HepG2 (cell line): ENCODE measurements around the gene ABHD18. TPM values are rescaled to one million over a fixed set of nuclear protein-coding genes. Genes with fewer than 3 reads are reported as not detected.

ENCODE experiments used
- AHR ChIP-seq: IDR thresholded peaks from 2 replicates; pipeline ENCODE4 v1.6.1; 2018; ENCODE audit warnings: missing genetic modification reagents, missing compliant biosample characterization
- BORCS8-MEF2B ChIP-seq: sonication (generic); formaldehyde crosslinking; IDR thresholded peaks from 2 replicates; pipeline ENCODE4 v1.8.0; 2022; ENCODE audit warnings: mild to moderate bottlenecking, missing genetic modification reagents
- CENPX ChIP-seq: sonication (generic); formaldehyde crosslinking; IDR thresholded peaks from 2 replicates; pipeline ENCODE4 v1.9.0; 2021; ENCODE audit warnings: mild to moderate bottlenecking, missing genetic modification reagents, moderate library complexity
- ELF4 ChIP-seq: sonication (generic); formaldehyde crosslinking; IDR thresholded peaks from 2 replicates; pipeline ENCODE4 v1.5.0; 2020; ENCODE audit warnings: missing genetic modification reagents, mild to moderate bottlenecking, moderate library complexity, borderline replicate concordance
- FOXM1 ChIP-seq: sonication (generic); formaldehyde crosslinking; IDR thresholded peaks from 2 replicates; pipeline ENCODE4 v1.5.0; 2020; ENCODE audit warnings: missing genetic modification reagents
- MIXL1 ChIP-seq: IDR thresholded peaks from 2 replicates; pipeline ENCODE4 v1.6.1; 2016
- MTA3 ChIP-seq: sonication (generic); formaldehyde crosslinking; IDR thresholded peaks from 2 replicates; pipeline ENCODE4 v1.4.0; 2020; ENCODE audit warnings: missing genetic modification reagents
- MTERF4 ChIP-seq: sonication (generic); formaldehyde crosslinking; IDR thresholded peaks from 2 replicates; pipeline ENCODE4 v1.8.0; 2023; ENCODE audit warnings: mild to moderate bottlenecking, missing genetic modification reagents
- NR0B2 ChIP-seq: sonication (generic); formaldehyde crosslinking; IDR thresholded peaks from 2 replicates; pipeline ENCODE4 v1.4.0; 2020; ENCODE audit warnings: mild to moderate bottlenecking, missing genetic modification reagents
- NR2F2 ChIP-seq: IDR thresholded peaks from 2 replicates; pipeline ENCODE4 v1.6.1; 2012; ENCODE audit warnings: low read depth, inconsistent platforms, borderline replicate concordance
- SATB2 ChIP-seq: sonication (generic); formaldehyde crosslinking; IDR thresholded peaks from 2 replicates; pipeline ENCODE4 v1.5.0; 2020; ENCODE audit warnings: missing genetic modification reagents
- TCF12 ChIP-seq, 2 experiments: fragments of 450-650 bp in 1 of 2; sonication (generic) in 1 of 2; formaldehyde crosslinking in 1 of 2; IDR thresholded peaks; 2 replicates each; pipeline versions ENCODE4 v1.6.1 to v1.8.0; 2017 to 2022; ENCODE audit warnings: antibody characterized with exemption in 1 of 2, mild to moderate bottlenecking in 1 of 2, missing genetic modification reagents in 1 of 2, moderate library complexity in 1 of 2
- U2AF2 ChIP-seq: fragments of 200-400 bp; formaldehyde crosslinking; IDR thresholded peaks from 2 replicates; pipeline ENCODE4 v1.6.1; 2017; ENCODE audit warnings: low read depth, mild to moderate bottlenecking, low read length
- XBP1 ChIP-seq: sonication (generic); formaldehyde crosslinking; IDR thresholded peaks from 2 replicates; pipeline ENCODE4 v1.5.0; 2020; ENCODE audit warnings: missing genetic modification reagents
- ZBTB14 ChIP-seq: sonication (generic); formaldehyde crosslinking; IDR thresholded peaks from 2 replicates; pipeline ENCODE4 v1.4.0; 2020; ENCODE audit warnings: missing genetic modification reagents
- ZFY ChIP-seq: sonication (generic); formaldehyde crosslinking; IDR thresholded peaks from 2 replicates; pipeline ENCODE4 v1.4.0; 2020; ENCODE audit warnings: missing genetic modification reagents
- ZNF101 ChIP-seq: sonication (generic); formaldehyde crosslinking; IDR thresholded peaks from 2 replicates; pipeline ENCODE4 v1.4.0; 2020; ENCODE audit warnings: mild to moderate bottlenecking, low read depth, missing genetic modification reagents, borderline replicate concordance
- ZNF333 ChIP-seq: sonication (generic); formaldehyde crosslinking; IDR thresholded peaks from 2 replicates; pipeline ENCODE4 v1.4.0; 2020; ENCODE audit warnings: mild to moderate bottlenecking, missing genetic modification reagents, borderline replicate concordance
- ZNF337 ChIP-seq: sonication (generic); formaldehyde crosslinking; IDR thresholded peaks from 2 replicates; pipeline ENCODE4 v1.5.1; 2020; ENCODE audit warnings: missing genetic modification reagents, low read depth, mild to moderate bottlenecking, borderline replicate concordance
- ZNF563 ChIP-seq: sonication (generic); formaldehyde crosslinking; IDR thresholded peaks from 2 replicates; pipeline ENCODE4 v1.8.0; 2022; ENCODE audit warnings: mild to moderate bottlenecking, moderate library complexity, missing genetic modification reagents
- ZNF569 ChIP-seq: sonication (generic); formaldehyde crosslinking; IDR thresholded peaks from 2 replicates; pipeline ENCODE4 v1.5.0; 2020; ENCODE audit warnings: mild to moderate bottlenecking, missing genetic modification reagents, moderate library complexity, borderline replicate concordance
- ZNF614 ChIP-seq: IDR thresholded peaks from 2 replicates; pipeline ENCODE4 v1.6.1; 2018; ENCODE audit warnings: missing biosample characterization, missing genetic modification reagents, inconsistent platforms, borderline replicate concordance
- ZNF639 ChIP-seq: conservative IDR thresholded peaks from 2 replicates; pipeline ENCODE4 v1.6.1; 2018; ENCODE audit warnings: missing genetic modification reagents
- ZNF780A ChIP-seq: sonication (generic); formaldehyde crosslinking; IDR thresholded peaks from 2 replicates; pipeline ENCODE4 v1.8.0; 2022; ENCODE audit warnings: mild to moderate bottlenecking, missing genetic modification reagents, moderate library complexity
- polyA plus RNA-seq, 8 experiments: library from polyadenylated mRNA; depleted of rRNA in 3 of 8; stranded (reverse) in 7 of 8; unstranded in 1 of 8; fragments of >200 nt; fragmentation: Illumina TruSeq in 4 of 8; extraction: Trizol in 4 of 8; gene quantifications; 2 replicates each; pipeline versions ENCODE4 v1.2.1 to v1.2.3, GENCODE V29; 2011 to 2016; ENCODE audit warnings: low read depth in 4 of 8, missing spikeins in 1 of 8, mixed read lengths in 1 of 8; ENCODE audit not compliant: insufficient read depth in 1 of 8
- total RNA-seq, 5 experiments: library from RNA; depleted of rRNA; stranded (reverse); fragments of >200 nt; fragmentation: Illumina TruSeq; extraction: Trizol; gene quantifications; 2 replicates each; pipeline ENCODE4 v1.2.3, GENCODE V29; 2016; ENCODE audit warnings: low read depth in 1 of 5

Gene ABHD18
- total and polyA plus RNA-seq, 2 of the 13 experiments (the other 11 are each of a cell fraction or from before 2014, with no cell fraction given): 5.5 to 16.3 TPM

GRCh38 chr4:128060699-128061565 is 95.7 kb downstream of the ABHD18 start, which contains the start of gene LARP1B (continued):
- TF ChIP-seq CENPX (CRISPR knock-in tag): no peak
- peak; percentile 84 for TF ChIP-seq ZNF639 (CRISPR knock-in tag)
- 0 out of 2 replicates have a peak, but pooled peaks have one; percentile 24 for TF ChIP-seq XBP1 (CRISPR knock-in tag)
- no peak for TF ChIP-seq MTA3 (CRISPR knock-in tag)
- TF ChIP-seq AHR: no peak; the same call in 1 of the 2 replicates
- peak; percentile 60; the same call in 1 of the 2 replicates for TF ChIP-seq ZNF780A (CRISPR knock-in tag)
- TF ChIP-seq NR2F2: 0 out of 2 replicates have a peak, but pooled peaks have one; percentile 14
- TF ChIP-seq ZNF569: no peak
- TF ChIP-seq NR0B2: peak; percentile 80; the same call in 1 of the 2 replicates
- TF ChIP-seq FOXM1 (CRISPR knock-in tag): no peak
- peak; percentile 79 for TF ChIP-seq MTERF4 (CRISPR knock-in tag)
- TF ChIP-seq TCF12 (IDR thresholded peaks at IDR 0.05): no peak
- TF ChIP-seq TCF12 (CRISPR knock-in tag; IDR thresholded peaks at IDR 0.05): no peak
- no peak for TF ChIP-seq ZNF333 (CRISPR knock-in tag)
- TF ChIP-seq U2AF2: no peak
- TF ChIP-seq ZFY (CRISPR knock-in tag): peak; percentile 100
- no peak; the same call in 1 of the 2 replicates for TF ChIP-seq ZNF614 (CRISPR knock-in tag)
- TF ChIP-seq ZBTB14 (CRISPR knock-in tag): no peak
- no peak for TF ChIP-seq SATB2 (CRISPR knock-in tag)
- TF ChIP-seq BORCS8-MEF2B: peak; percentile 91
- no peak for TF ChIP-seq ELF4 (CRISPR knock-in tag)
- no peak for TF ChIP-seq MIXL1 (CRISPR knock-in tag)
- TF ChIP-seq ZNF563 (CRISPR knock-in tag): peak; percentile 98
- TF ChIP-seq ZNF337: peak; percentile 44; the same call in 1 of the 2 replicates
- 0 out of 2 replicates have a peak, but pooled peaks have one; percentile 48 for TF ChIP-seq ZNF101 (CRISPR knock-in tag)
